Measurements from ENCODE around the gene ST7L.

DNA sequence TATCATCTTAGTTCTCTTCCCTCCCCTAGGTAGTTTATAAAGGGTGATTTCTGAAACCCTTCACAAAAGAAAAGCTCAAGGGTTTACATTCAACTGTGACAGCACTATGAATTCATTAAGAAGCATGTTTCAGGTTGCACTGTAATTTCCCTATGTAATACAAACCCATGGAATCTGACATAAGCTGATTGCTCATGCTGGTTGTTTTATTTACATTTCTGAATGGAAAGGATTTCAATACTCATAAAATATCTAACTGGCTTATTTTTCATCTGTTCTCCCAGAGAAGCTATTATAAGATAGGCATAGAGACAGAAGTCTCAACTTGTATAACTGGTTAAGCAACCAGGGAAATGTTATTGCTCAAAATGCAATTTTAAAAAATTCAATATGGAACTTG is 89.6 kb downstream of the ST7L start:
- TF ChIP-seq, protein P1, sequence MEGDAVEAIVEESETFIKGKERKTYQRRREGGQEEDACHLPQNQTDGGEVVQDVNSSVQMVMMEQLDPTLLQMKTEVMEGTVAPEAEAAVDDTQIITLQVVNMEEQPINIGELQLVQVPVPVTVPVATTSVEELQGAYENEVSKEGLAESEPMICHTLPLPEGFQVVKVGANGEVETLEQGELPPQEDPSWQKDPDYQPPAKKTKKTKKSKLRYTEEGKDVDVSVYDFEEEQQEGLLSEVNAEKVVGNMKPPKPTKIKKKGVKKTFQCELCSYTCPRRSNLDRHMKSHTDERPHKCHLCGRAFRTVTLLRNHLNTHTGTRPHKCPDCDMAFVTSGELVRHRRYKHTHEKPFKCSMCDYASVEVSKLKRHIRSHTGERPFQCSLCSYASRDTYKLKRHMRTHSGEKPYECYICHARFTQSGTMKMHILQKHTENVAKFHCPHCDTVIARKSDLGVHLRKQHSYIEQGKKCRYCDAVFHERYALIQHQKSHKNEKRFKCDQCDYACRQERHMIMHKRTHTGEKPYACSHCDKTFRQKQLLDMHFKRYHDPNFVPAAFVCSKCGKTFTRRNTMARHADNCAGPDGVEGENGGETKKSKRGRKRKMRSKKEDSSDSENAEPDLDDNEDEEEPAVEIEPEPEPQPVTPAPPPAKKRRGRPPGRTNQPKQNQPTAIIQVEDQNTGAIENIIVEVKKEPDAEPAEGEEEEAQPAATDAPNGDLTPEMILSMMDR (IDR thresholded peaks at IDR 0.05), result no peak
- no peak for TF ChIP-seq POLR2A (IDR thresholded peaks at IDR 0.05)
